Sigmoid colon (tissue), 7 donors: ENCODE data around the gene DPH3. TPM values are rescaled to one million over a fixed set of nuclear protein-coding genes. Genes with fewer than 3 reads are reported as not detected.

Experiments
- DNase-seq: peaks from one replicate; pipeline ENCODE4 v3.0.0-alpha.2; 2019
- H3K27ac ChIP-seq, 4 donors: fragments of 200-600 bp; sonication (generic); one replicate each; pipeline ENCODE4 v1.5.1; 2016 to 2019; ENCODE audit warnings: mild to moderate bottlenecking in 1 of 4
- H3K27me3 ChIP-seq, 3 donors: fragments of 200-600 bp; sonication (generic); one replicate each; pipeline ENCODE4 v1.5.1; 2019; ENCODE audit warnings: mild to moderate bottlenecking in 1 of 3
- H3K36me3 ChIP-seq, 4 donors: fragments of 200-600 bp; sonication (generic); one replicate each; pipeline ENCODE4 v1.5.1; 2016 to 2019
- H3K4me1 ChIP-seq, 4 donors: fragments of 200-600 bp; sonication (generic); one replicate each; pipeline ENCODE4 v1.5.1; 2017 to 2019
- H3K4me3 ChIP-seq, 4 donors: fragments of 200-600 bp; sonication (generic); one replicate each; pipeline ENCODE4 v1.5.1; 2017 to 2019; ENCODE audit warnings: mild to moderate bottlenecking in 2 of 4, moderate library complexity in 1 of 4
- H3K9me3 ChIP-seq, 4 donors: fragments of 200-600 bp in 3 of 4; sonication (generic) in 3 of 4; one replicate each; pipeline versions ENCODE4 v1.5.1 to v1.6.1; 2013 to 2019
- CTCF ChIP-seq, 4 experiments: fragments of 450-650 bp in 3 of 4; fragments of 200-600 bp in 1 of 4; IDR thresholded peaks; one replicate each; pipeline ENCODE4 v1.5.1; 2016 to 2019; ENCODE audit warnings: antibody characterized with exemption in 4 of 4, mild to moderate bottlenecking in 3 of 4, moderate library complexity in 2 of 4
- EP300 ChIP-seq, 4 donors: sonication (generic); formaldehyde crosslinking; IDR thresholded peaks; one replicate each; pipeline ENCODE4 v1.6.1; 2017; ENCODE audit warnings: antibody characterized with exemption in 4 of 4
- POLR2A ChIP-seq, 2 donors: fragments of 450-650 bp; IDR thresholded peaks; one replicate each; pipeline ENCODE4 v1.6.1; 2016; ENCODE audit warnings: antibody characterized with exemption in 2 of 2, mild to moderate bottlenecking in 2 of 2, moderate library complexity in 2 of 2
- POLR2AphosphoS5 ChIP-seq, 4 donors: sonication (generic); formaldehyde crosslinking; IDR thresholded peaks; one replicate each; pipeline ENCODE4 v1.6.1; 2017; ENCODE audit warnings: antibody characterized with exemption in 4 of 4
- WGBS, 2 donors: extraction: QIAGEN DNeasy Blood & Tissue Kit; methylation state at CpG; one replicate each; pipeline ENCODE4 v1.1.7; 2013; 5-methylcytosine and 5-hydroxymethylcytosine counted together
- intact Hi-C: fragments of 100-400 bp; cut with DNase I; formaldehyde crosslinking; loops from one replicate; pipeline ENCODE4 v1.15.1; 2023
- polyA plus RNA-seq, 3 donors: library from polyadenylated mRNA; stranded (reverse); fragments of 200-250 nt; gene quantifications; one replicate each; pipeline ENCODE4 v1.2.3, GENCODE V29; 2013
- total RNA-seq, 4 donors: library from RNA; depleted of rRNA; stranded (reverse); fragments of >200 nt; gene quantifications; one replicate each; pipeline ENCODE4 v1.1.0, GENCODE V29; 2016
- donor health status: healthy with polysubstance abuse.
- donor health status: Bipolar disorder and iron deficiency.
- donor health status: healthy.

DPH3 gene
- total and polyA plus RNA-seq, 7 donors: 14.6 to 30.1 (median 24.3) TPM

GRCh38 chr3:16286751-16287543, 22.2 kb upstream of the DPH3 start:
- Histone ChIP-seq H3K4me3 (no peak overlapping the region), H3K9me3 (no peaks in the 10 kb centered on the region), H3K4me1 (peaks cover 0 to 8% (median 2%) of the 10 kb centered on the region in 4 donors), H3K27ac (no peak overlapping the region), H3K36me3 (peaks cover 0 to 22% (median 6%) of the 10 kb centered on the region in 4 donors), H3K27me3 (no peaks in the 10 kb centered on the region)
- WGBS, 2 donors: 62 to 72% methylated on average over 6 of the region's 6 CpGs
- intact Hi-C loops: no loop called here
- DNase-seq: no peak
- TF ChIP-seq CTCF (IDR thresholded peaks at IDR 0.05) (no peak), POLR2A (IDR thresholded peaks at IDR 0.05) (no peak), POLR2AphosphoS5 (IDR thresholded peaks at IDR 0.05) (no peak), EP300 (IDR thresholded peaks at IDR 0.05) (no peak)

GRCh38 chr3:16286161-16286560, 21.4 kb upstream of the DPH3 start:
- TF ChIP-seq EP300 (IDR thresholded peaks at IDR 0.05) (no peak), POLR2A (IDR thresholded peaks at IDR 0.05) (no peak), CTCF (IDR thresholded peaks at IDR 0.05) (no peak), POLR2AphosphoS5 (IDR thresholded peaks at IDR 0.05) (no peak)
- H3K36me3 ChIP-seq: peaks cover 0 to 22% (median 6%) of the 10 kb centered on the region in 4 donors
- no peak overlapping the region for H3K4me3 ChIP-seq
- H3K27ac ChIP-seq: no peak overlapping the region
- no peaks in the 10 kb centered on the region for H3K27me3 ChIP-seq
- DNase-seq: no peak
- intact Hi-C loops: no loop called here
- H3K9me3 ChIP-seq: no peaks in the 10 kb centered on the region
- H3K4me1 ChIP-seq: peaks cover 0 to 8% (median 2%) of the 10 kb centered on the region in 4 donors
- WGBS, 2 donors: 74 to 86% methylated on average over 3 of the region's 3 CpGs

GRCh38 chr3:16284633-16285032, 19.9 kb upstream of the DPH3 start:
- DNase-seq: no peak
- Histone ChIP-seq H3K4me1 (peaks cover 0 to 5% (median 4%) of the 10 kb centered on the region in 4 donors), H3K27ac (no peak overlapping the region), H3K9me3 (no peaks in the 10 kb centered on the region), H3K4me3 (no peak overlapping the region), H3K36me3 (peaks cover 0 to 22% (median 6%) of the 10 kb centered on the region in 4 donors), H3K27me3 (no peaks in the 10 kb centered on the region)
- 97 to 98% methylated on average over 1 of the region's 1 CpG for WGBS, 2 donors
- TF ChIP-seq EP300 (IDR thresholded peaks at IDR 0.05): no peak
- no peak for TF ChIP-seq CTCF (IDR thresholded peaks at IDR 0.05)
- TF ChIP-seq POLR2A (IDR thresholded peaks at IDR 0.05): no peak
- no peak for TF ChIP-seq POLR2AphosphoS5 (IDR thresholded peaks at IDR 0.05)
- intact Hi-C loops: no loop called here

GRCh38 chr3:16280671-16281070, 15.9 kb upstream of the DPH3 start:
- peaks cover 0 to 17% (median 2%) of the 10 kb centered on the region in 4 donors for H3K36me3 ChIP-seq
- no peak overlapping the region for H3K4me3 ChIP-seq
- TF ChIP-seq POLR2AphosphoS5 (IDR thresholded peaks at IDR 0.05): no peak
- TF ChIP-seq CTCF (IDR thresholded peaks at IDR 0.05): no peak
- no peak for TF ChIP-seq EP300 (IDR thresholded peaks at IDR 0.05)
- TF ChIP-seq POLR2A (IDR thresholded peaks at IDR 0.05): no peak
- H3K27me3 ChIP-seq: no peaks in the 10 kb centered on the region
- no peak overlapping the region for H3K27ac ChIP-seq
- intact Hi-C loops: no loop called here
- 97 to 98% methylated on average over 2 of the region's 2 CpGs for WGBS, 2 donors
- H3K9me3 ChIP-seq: no peaks in the 10 kb centered on the region
- peaks cover 0 to 13% (median 11%) of the 10 kb centered on the region in 4 donors for H3K4me1 ChIP-seq
- no peak for DNase-seq
